GM10248 (cell line): ENCODE measurements around the gene BCAS4.

Experiments used
- CTCF ChIA-PET: fragments of 300-600 bp; sonication (Branson Sonifier 250); formaldehyde crosslinking; extraction: SDS; loops from one replicate; lab custom pipeline; 2021; ENCODE audit warnings: antibody characterized with exemption; lab: Yijun Ruan, JAX
- POLR2A ChIA-PET: fragments of 350-650 bp; sonication (Branson Sonifier 250); formaldehyde crosslinking; extraction: SDS; loops from one replicate; lab custom pipeline; 2020; ENCODE audit warnings: antibody characterized with exemption; lab: Yijun Ruan, JAX
- DNase-seq: peaks from one replicate; pipeline ENCODE4 v3.0.0; 2012; ENCODE audit errors: extremely low spot score
- CTCF ChIP-seq: IDR thresholded peaks from 2 replicates; pipeline ENCODE4 v1.5.1; 2012; ENCODE audit warnings: mild to moderate bottlenecking, low read depth; ENCODE audit errors: extremely low read depth, missing control alignments, control extremely low read depth

Gene BCAS4

GRCh38 chr20:50862546-50862945 is 67.7 kb downstream of the BCAS4 start:
- CTCF ChIA-PET: no interaction called here
- DNase-seq: no peak
- POLR2A ChIA-PET: no interaction called here
- no peak for TF ChIP-seq CTCF

GRCh38 chr20:50865114-50865513 is 70.3 kb downstream of the BCAS4 start:
- ChIA-PET POLR2A (no interaction called here), CTCF (interaction anchor here (1.2 kb wide), 1 partner anchor 46 kb away, joined by 3 read pairs; no protein-coding TSS in a partner anchor)
- no peak for DNase-seq
- TF ChIP-seq CTCF: no peak

- ChIA-PET CTCF (interaction anchor here (0.8 to 1.3 kb wide), 3 partner anchors 19 to 71 kb away, joined by 3 to 5 read pairs (median 4); partner anchors contain the start of gene BCAS4), POLR2A (no interaction called here)
- TF ChIP-seq CTCF: no peak
- DNase-seq: no peak
Observed at GRCh38 chr20:50865591-50865990, 70.7 kb downstream of the BCAS4 start.

- ChIA-PET POLR2A (interaction anchor here (1.0 kb wide), 1 partner anchor 13 kb away, joined by 3 read pairs; no protein-coding TSS in a partner anchor), CTCF (interaction anchor here (0.8 to 1.4 kb wide), 4 partner anchors 20 to 76 kb away, joined by 3 to 5 read pairs (median 4); partner anchors contain the start of gene BCAS4)
- no peak for TF ChIP-seq CTCF
- DNase-seq: no peak
Observed at GRCh38 chr20:50866036-50866685, 71.3 kb downstream of the BCAS4 start.

- ChIA-PET CTCF (interaction anchor here (1.3 to 1.4 kb wide), 2 partner anchors 72 to 76 kb away, joined by 4 to 5 read pairs; partner anchors contain the start of gene BCAS4), POLR2A (interaction anchor here (1.0 kb wide), 1 partner anchor 12 kb away, joined by 3 read pairs; no protein-coding TSS in a partner anchor)
- DNase-seq: no peak
- TF ChIP-seq CTCF: no peak
Observed at GRCh38 chr20:50866831-50867230, 72.0 kb downstream of the BCAS4 start.

GRCh38 chr20:50867805-50868204 is 72.9 kb downstream of the BCAS4 start:
- CTCF ChIA-PET: interaction anchor here (1.4 kb wide), 1 partner anchor 77 kb away, joined by 4 read pairs; no protein-coding TSS in a partner anchor
- DNase-seq: no peak
- no peak for TF ChIP-seq CTCF
- POLR2A ChIA-PET: no interaction called here
